AG20443 (cell line): ENCODE results near the gene ACAP1.
"Not testable (repeated sequence)": the region's sequence is repeated elsewhere in the genome, so short reads cannot be mapped to it uniquely, and the experiment has no call there.

ENCODE experiments used
- DNase-seq: peaks from one replicate; pipeline ENCODE4 v3.0.0; 2012; ENCODE audit warnings: low spot score, mixed read lengths

The ACAP1 gene

GRCh38 chr17:7355573-7355972, 19.2 kb downstream of the ACAP1 start:
- no peak for DNase-seq

DNA sequence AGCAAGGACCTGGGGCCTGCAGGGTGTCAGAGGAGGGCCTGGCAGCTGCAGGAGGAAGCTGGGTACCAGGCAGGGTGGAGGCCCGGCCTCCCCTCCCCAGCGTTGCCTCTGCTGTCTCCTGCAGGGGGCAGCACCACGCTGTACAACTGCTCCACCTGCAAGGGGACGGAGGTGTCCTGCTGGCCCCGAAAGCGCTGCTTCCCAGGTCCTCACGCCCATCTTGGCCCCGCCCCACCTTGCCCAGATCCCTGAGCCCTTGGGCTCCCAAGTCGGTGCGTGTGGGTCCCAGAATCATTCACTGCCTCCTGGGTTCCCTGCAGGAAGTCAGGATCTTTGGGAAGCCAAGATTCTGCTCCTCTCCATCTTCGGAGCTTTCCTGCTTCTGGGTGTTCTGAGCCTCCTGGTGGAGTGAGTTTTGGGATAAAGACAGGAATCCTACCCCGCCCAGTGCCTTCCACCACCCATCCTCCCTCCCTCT, 19.8 kb downstream of the ACAP1 start:
- peak; percentile 83 for DNase-seq

GRCh38 chr17:7356756-7357155, 20.4 kb downstream of the ACAP1 start:
- no peak for DNase-seq

DNA sequence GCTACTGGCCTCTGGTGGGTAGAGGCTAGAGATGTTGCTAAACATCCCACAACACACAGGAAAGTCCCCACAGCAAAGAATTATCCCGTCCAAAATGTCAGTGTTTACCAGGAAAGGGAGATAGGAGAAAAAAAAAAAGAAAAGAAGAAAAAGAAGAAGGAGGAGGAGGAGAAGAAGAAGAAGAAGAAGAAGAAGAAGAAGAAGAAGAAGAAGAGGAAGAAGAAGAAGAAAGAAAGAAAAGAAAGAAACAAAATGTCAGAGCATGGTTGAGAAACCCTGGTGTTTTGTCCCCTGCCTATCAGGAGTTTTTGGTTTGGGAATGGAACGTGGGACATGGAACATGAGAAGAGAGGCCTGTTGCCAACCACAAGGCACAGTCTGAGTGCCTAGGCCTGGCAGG, 21.1 kb downstream of the ACAP1 start:
- no peak for DNase-seq

GRCh38 chr17:7361906-7362305, 25.6 kb downstream of the ACAP1 start:
- no peak for DNase-seq

DNA sequence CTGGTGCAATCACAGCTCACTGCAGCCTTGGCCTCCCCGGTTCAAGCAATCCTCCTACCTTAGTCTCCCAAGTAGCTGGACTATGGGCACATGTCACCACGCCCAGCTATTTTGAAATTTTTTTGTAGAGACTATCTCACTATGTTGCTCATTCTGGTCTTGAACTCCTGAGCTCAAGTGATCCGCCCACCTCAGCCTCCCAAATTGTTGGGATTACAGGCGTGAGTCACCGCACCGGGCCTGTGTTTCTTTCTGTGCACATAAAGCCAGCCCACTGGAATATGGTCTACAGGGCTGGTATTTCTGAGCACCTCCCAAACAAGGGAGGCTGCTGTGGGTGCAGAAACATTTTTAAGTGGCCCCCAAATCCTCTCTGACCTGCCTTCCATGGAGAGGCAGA, 27.0 kb downstream of the ACAP1 start:
- no peak for DNase-seq

GRCh38 chr17:7365963-7366362, 29.6 kb downstream of the ACAP1 start:
- not testable (repeated sequence) for DNase-seq

GRCh38 chr17:7367083-7367482, 30.8 kb downstream of the ACAP1 start:
- no peak for DNase-seq

- no peak for DNase-seq
These were observed 31.7 kb downstream of the ACAP1 start for GRCh38 chr17:7367918-7368598.

DNA sequence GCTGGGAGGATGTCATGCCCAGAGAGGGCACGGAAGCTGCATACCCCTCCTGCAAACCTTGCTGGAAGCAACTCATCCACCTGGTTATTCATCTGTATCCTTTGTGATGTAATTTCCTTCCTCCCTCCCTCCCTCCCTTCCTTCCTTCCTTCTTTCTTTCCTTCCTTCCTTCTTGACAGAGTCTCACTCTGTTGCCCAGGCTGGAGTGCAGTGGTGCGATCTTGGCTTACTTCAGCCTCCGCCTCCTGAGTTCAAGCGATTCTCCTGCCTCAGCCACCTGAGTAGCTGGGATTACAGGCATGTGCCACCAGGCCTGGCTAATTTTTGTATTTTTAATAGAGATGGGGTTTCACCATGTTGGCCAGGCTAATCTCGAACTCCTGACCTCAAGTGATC, 32.3 kb downstream of the ACAP1 start:
- DNase-seq = not testable (repeated sequence)

- DNase-seq = no peak
These were observed 33.5 kb downstream of the ACAP1 start for GRCh38 chr17:7369825-7370224.

DNA sequence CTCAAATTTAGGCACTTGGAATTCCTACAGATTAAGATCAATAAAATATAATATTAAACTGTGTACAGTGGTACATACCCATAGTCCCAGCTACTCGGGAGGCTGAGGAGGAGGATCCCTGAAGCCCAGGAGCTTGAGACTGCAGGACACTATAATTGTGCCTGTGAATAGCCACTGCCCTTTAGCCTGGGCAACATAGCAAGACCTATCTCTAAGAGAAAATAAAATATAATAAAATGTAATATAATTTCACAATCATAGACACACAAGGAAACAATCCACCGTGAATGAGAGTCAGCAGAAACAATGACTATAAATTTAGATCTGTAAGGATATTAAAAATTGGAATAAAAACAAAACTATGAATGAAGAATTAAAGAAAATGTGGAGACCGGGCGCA, 34.5 kb downstream of the ACAP1 start:
- no peak for DNase-seq

GRCh38 chr17:7374353-7374752, 38.0 kb downstream of the ACAP1 start:
- DNase-seq = no peak

GRCh38 chr17:7379134-7379533, 42.8 kb downstream of the ACAP1 start:
- no peak for DNase-seq

- DNase-seq = peak; percentile 82
These were observed 44.0 kb downstream of the ACAP1 start for GRCh38 chr17:7380321-7380720.

DNA sequence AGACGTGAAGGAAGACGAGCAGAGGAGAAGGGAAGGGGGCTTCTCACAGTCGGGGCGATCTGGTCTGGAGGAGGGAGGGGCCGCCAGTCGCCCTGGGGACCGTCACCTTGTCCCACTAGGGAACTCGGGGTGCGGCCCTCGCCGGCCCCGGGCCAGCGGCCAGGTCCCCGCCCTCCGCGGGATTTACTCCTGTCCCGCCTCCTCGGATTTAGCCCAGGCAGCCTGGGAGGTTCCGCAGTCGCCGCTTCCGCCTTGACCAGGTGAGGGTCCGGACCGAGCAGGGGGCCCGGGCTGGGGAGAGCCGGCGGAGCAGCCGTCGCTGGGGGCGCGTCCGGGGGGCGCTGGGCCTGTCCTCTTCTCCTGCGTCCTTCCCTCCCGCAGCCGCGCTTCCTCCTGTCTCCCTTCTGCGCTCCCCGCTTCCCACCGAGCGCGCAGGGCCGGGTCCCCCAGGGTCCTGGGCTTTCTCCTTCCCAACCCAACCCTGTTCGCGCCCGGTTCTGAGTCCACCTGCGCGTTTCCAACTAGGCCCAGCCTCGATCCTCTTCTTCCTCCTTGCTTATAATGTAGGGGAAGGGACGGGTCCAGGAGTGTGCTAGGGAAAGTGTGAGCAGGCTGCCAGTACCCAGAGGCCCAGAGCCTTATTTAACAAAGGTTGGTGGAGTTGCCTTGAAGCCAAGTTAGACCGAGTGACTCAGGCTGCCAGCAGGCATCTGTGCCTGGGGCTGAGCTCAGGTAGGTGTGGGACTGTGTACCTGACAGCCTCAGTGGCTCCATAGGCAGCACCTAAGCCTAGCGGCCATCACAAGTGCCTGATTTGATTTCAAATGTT, 44.7 kb downstream of the ACAP1 start, which contains the start of gene TNK1:
TNK1 (plus strand) TSS at position 235 of the 829 bp plus-strand sequence. CDS start 1,838 bp downstream, outside the sequence.
- DNase-seq = peak; percentile 69

- no peak for DNase-seq
These were observed 46.6 kb downstream of the ACAP1 start for GRCh38 chr17:7382901-7383300.

- DNase-seq = no peak
These were observed 47.0 kb downstream of the ACAP1 start for GRCh38 chr17:7383371-7383741.

- peak; percentile 73 for DNase-seq
These were observed 47.6 kb downstream of the ACAP1 start for GRCh38 chr17:7383742-7384488.

DNA sequence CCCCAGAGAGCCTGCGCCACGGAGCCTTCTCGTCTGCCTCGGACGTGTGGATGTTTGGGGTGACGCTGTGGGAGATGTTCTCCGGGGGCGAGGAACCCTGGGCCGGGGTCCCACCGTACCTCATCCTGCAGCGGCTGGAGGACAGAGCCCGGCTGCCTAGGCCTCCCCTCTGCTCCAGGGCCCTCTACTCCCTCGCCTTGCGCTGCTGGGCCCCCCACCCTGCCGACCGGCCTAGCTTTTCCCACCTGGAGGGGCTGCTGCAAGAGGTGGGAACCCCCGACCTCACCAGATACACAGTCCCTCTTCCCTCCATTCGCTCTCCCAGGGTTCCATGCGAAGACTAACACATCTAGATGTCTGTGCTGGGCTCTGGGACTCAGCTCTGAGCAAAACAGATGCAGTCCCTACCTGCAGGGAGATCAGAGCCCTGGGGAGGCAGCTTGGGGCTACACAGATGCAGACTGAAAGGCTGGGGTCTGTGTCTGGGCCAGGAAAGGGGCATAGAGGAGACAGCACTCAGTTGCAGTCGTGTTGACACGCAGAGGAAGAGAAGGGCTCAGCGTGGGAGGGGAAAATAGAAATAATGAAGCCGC, 48.3 kb downstream of the ACAP1 start:
- no peak for DNase-seq

DNA sequence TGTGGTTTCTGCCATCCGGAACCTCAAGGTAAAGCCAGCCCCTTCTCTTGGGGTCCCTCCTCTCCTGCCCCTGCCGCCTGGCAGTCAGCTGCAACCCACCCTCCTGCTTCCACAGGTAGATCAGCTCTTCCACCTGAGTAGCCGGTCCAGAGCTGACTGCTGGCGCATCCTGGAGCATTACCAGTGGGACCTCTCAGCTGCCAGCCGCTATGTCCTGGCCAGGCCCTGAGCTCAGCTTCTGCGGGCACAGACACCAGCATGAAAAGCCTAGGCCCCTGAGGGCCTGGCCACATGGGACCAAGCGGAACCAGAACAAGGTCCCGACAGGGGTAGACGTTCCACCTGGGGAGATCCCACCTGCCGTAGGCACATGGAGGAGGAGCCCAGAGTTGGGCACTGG, 52.5 kb downstream of the ACAP1 start:
- DNase-seq = no peak
